Activated T-helper 1 cell treated with anti-CD3 and anti-CD28 coated beads, Interleukin-2, amount 50 U/mL, for 16 hours (primary cell): ENCODE measurements around the gene RIPOR2.
A peak's percentile ranks its signal among the peaks of the same experiment; 100 is the strongest.
"Not testable (repeated sequence)": the region's sequence is repeated elsewhere in the genome, so short reads cannot be mapped to it uniquely, and the experiment has no call there.

Experiments used
- DNase-seq, 2 donors: peaks; one replicate each; pipeline ENCODE4 v3.0.0-alpha.2; 2020; ENCODE audit warnings: low read depth in 1 of 2, low spot score in 1 of 2

Gene RIPOR2

DNA sequence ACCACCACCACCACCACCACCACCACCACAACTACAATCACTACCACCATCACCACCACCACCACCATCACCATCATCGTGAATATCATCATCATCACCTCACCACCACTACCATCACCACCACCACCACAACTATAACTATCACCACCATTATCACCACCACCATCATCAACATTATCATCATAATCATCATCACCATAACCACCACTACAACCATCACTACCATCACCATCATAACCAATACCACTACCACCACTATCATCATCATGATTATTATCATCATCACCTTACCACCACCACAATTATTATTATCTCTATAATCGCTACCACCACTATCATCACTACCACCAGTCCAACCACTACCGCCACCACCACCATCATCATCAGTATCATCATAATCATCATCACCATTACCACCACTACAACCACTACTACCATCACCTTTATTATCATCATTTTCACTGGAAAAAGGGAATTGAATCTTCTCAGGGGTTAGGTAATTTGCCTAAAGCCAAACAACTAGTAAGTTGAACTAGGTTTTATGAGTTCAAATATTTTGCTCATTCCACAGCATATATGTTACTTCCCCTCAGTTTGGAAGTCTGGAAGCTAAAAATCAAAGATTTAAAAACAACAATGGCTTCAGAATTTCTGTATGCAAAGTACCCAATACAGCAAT is 8.3 kb downstream of the RIPOR2 start:
- DNase-seq: no peak

DNA sequence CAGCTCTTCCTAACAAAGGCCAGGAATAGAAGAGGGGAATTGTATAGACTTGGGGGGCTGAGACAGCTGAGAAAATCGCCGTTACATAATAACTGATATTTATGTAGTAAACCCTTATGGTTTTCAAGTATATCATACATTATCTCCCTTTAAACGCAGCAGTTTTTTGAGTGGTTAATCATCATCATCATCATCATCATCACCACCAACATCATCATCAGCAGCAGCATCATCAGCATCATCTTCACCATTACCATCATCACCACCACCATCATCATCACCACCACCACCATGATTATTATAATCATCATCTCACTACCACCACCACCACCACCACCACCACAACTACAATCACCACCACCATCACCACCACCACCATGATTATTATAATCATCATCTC is 9.1 kb downstream of the RIPOR2 start:
- DNase-seq: not testable (repeated sequence)

DNA sequence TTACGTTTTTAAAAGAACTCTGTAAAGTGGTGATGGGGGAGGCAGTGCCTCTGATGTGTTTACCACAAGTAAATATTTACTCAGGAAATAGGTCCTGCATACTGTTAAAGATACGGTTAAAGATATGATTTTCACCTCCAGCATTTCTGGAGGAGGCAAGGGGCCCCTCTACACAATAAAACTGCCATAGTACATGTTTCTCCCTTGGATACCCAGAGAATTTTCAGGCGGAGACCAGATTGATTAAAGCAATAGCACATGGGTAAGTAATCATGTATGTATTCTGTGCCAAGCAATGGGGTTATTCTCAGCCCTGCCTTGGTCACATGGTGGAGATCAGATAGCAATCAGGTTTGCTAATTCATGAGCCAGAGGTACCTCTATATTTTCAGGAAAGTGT is 9.6 kb downstream of the RIPOR2 start:
- no peak for DNase-seq

DNA sequence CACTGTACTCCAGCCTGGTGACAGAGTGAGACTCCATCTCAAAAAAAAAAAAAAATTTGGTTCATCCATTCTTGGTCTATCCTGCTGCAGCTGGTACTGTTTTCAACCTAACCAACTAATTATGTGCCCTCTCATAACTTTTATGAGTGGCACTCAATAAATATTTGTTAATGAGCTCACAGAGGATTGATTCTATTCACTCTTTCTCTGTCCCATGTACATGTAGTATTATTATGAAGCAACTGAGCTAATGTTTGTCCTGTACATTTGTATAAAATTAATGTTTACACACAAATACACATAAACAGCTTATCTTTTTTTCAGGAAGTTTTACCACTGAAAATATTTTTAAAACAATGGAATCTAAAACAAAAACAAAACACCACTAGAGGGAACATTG is 10.1 kb downstream of the RIPOR2 start:
- no peak for DNase-seq

- DNase-seq: no peak
Observed at GRCh38 chr6:24924580-24925356, 11.0 kb downstream of the RIPOR2 start.

- DNase-seq: no peak
Observed at GRCh38 chr6:24923885-24924401, 11.8 kb downstream of the RIPOR2 start.

DNA sequence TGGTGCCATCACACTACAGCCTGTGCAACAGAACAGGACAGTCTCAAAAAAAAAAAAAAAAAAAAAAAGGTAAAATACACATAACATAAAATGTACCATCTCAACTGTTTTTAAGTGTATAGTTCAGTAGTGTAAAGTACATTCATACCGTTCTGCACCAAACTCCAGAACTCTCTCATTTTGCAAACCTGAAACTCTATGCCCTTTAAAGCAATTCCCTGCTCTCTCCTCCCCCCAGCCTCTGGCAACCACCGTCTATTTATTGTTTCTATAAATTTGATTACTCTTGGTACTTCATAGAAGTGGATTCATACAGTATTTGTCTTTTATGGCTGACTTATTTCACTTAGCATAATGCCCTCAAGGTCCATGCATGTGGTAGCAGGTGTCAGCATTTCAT is 12.9 kb downstream of the RIPOR2 start:
- no peak for DNase-seq

- no peak for DNase-seq
Observed at GRCh38 chr6:24922170-24922569, 13.6 kb downstream of the RIPOR2 start.

GRCh38 chr6:24920136-24920535 is 15.6 kb downstream of the RIPOR2 start:
- no peak for DNase-seq

GRCh38 chr6:24919056-24919892 is 16.5 kb downstream of the RIPOR2 start:
- DNase-seq: no peak

DNA sequence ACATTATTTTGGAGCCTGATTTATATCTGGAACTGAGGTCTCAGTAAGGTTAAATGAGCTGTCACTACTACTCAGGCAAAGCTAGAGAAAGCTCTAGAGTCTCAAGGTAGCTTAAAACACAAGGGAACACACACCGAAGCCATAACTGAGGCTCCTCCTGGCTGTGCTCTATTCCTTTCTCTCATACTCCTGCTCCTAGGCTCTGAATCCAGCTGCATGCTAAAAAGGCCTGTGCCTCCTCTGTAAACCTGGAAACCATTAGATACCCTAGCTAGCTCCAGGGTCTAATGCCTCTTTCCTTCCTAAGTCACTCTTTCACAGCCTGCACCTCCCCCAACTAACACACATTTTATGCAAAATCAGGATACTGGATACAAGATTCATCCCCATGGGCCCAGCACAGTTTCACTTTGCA is 17.1 kb downstream of the RIPOR2 start:
- no peak for DNase-seq

DNA sequence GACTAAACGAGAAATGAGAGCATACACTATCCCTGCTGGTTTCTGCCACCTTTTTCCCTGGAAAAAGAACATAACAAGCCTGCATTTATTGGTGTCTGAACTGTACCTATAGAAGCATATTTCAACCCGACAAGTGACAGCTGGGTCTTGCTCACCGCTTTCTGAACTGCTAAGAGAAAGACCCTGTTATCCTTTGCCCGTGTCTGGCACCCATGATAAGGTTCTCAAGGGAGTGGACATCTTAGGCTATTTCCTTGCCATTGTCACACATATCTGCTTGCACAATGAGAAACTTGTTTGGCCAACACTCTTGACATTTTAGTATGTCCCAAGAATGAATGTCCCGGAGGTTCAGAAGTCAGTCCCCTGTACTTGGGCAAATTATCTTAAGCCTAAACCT is 19.3 kb downstream of the RIPOR2 start:
- DNase-seq: no peak

DNA sequence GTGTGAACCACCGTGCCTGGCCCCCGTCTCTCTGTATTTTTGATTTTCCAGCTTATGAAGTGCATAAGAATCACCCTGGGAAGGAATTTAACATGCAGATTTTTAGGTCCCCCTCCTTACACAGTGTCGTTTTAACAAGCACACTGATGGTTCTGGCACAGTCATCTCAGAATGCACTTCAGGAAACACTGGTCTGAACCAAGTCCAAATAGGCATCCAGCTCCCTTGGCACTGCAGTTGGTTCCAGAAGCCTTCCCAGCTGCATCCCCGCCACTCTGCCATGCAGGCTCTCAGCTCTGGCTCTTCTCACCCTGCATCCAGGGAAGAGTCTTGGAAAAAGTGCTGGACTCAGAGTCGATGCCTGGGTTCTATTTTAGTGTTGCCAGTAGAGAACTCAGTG is 20.1 kb downstream of the RIPOR2 start:
- DNase-seq: no peak

DNA sequence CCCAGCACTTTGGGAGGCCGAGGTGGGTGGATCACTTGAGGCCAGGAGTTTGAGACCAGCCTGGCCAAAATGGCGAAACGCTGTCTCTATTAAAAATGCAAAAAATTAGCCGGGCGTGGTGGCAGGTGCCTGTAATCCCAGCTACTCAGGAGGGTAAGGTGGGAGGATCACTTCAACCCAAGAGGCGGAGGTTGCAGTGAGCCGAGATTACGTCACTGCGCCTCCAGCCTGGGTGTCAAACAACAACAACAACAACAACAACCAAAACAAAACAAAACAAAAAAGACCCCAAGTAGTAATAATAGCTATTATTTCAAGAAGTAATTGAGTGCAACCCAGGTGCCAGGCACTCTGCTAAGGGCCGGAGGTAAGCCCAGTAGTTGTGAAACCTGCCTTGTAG is 21.7 kb downstream of the RIPOR2 start:
- not testable (repeated sequence) for DNase-seq

DNA sequence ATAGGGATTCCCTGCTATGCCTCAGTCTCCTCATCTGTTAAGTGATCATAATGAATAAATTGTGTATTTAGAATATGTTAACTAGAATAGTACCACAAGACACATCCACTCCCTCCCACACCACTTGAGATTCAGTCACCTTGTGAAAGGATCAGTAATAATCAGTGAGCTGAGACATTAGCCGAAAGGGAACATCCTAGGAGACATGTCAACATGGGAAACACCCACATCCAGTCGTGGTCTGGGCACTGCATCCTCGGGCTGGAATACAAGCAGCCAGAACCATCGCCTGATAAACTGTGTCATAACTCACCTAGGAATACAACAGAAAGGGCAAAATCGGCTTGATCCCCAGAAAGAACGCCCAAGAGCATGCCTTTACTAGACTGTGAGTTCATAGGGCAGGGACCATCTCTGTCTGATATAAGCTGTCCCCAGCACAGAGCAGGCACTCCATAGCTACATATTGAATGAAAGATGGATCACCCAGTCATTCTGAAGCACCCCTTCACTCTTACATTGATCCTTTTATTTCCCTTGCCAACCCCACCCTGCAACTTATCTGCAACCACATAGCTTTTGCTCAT is 23.9 kb downstream of the RIPOR2 start:
- DNase-seq: no peak

DNA sequence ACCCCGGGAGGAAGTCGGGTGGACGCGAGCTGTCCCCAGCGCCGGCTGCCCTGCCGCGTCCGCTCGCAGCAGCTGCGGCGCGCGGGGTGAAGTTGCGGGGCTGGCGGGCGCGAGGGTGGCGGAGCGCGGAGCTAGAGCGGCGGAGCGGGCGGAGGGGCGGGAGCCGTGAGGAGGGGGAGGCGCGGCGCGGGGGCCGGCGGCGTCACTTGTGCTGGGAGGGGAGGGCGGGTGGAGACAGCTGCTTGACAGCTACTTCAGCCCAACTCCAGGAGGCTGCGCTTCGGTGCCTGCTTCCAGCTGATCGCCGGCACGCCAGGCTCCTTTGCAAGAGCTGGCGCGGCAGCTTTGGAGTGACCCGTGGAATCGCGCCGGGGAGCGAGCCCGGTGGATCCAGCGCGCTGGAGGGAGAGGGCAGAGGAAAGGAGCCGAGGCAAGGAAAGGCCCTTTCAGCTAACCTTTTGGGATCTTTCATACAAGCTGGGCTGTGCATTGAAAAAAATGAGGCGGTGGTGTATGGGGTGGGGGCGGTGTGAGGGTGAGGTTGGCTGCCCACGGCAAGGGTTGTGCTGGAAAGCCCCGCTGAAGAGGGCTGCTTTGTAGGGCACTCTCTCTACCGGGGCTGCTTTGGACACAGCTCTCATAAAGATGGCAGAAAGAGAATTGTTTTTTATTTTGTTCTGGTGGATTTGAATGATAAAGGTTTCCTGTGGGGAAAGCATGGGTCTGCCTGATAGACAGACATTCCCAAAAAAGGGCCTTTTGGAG is 24.6 kb downstream of the RIPOR2 start:
- DNase-seq: peak in 1 of 2 donors; percentile 30

DNA sequence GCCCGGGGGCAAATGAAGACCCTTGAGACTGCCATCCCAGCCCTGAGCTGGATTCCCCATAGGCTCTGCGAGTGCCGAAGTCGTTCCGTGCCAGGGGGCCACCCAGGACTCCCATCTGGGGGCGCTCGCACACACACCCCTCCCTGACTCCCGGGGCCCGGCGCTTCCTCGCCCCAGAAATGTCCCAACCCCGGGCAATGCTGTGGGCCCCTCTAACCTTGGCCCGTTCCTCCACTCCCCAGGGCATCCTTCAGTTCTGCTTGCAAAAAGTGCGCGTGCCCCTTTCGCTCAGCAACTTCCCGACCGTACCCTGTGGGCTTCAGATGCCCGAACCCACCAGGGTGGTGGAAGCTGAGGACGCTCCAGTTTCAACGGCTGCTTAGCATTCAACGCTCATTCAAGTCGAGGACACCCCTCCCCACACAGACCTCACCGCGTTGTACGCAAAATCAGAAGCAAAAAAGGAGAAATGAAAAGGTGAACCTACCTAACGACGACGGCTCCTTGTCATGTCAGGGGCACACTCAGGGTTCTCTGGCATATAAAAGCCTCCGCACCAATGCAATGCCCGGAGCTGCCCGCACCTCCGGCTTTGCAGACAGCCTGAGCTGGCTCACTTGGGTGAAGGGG is 25.3 kb downstream of the RIPOR2 start:
- DNase-seq: no peak

DNA sequence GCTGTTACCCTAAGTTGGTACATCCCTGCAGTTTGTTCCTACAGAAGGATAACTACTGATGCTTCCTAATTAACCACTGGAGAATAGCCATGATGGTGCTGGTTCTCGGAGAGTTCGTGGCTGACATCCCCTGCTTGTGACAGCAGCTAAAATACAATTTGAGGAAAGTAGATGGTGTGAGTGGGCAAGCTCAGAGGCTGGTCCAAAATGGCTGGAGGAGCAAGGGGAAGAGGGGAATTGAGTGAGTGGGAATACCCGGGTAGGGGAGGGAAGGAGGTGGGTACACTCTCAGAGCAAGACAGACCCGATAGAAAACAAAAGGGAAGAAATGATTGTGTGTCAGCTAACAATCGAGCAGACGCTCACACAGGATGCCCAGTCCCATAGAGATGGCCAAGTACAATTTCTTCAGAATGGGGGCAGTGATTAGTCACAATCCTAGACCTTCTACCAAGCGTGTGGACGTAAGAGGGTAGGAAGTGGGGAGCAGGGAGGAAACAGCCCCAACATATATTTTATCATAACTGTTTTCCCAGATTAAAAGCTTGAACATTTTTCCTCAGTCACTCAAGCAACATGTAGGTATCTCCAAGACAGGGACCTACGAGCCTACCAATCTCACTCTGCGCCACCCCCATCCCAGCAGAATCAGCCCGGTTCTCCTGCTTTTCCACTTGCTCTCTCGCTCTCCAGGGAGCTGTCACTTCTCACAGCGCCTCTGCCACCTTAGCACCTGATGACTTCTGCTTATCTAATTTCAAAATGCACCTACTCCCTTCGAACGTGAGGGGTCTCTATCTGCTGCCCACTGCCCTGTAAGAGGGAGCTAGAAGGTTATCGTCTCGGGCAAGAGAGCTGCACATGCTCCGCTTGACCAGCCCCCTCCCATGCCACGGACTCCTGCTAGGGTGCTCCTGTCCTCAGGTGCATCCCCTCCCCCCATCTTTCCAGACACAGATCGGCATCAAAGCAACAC is 26.2 kb downstream of the RIPOR2 start:
- no peak for DNase-seq

DNA sequence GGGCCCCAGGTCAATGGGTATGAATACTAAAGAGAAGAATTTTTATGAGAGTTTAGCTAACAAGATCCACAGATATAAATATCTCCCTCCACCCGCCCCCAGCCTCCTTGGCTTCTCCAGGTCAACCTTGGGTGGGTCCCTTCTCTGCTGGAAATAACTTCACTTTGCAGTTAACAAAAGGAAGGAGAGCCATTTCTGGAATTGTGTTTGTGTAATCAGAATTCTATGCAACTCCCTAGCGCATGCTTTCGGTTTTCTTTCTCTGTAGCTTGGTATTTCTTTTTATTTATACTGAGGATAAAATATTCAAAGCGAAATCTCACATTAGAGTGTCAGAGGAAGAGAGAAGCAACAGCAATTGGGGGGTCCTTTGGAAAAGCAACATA is 27.1 kb downstream of the RIPOR2 start:
- no peak for DNase-seq
